Suprapubic skin (tissue), 4 donors: ENCODE data around the gene DMRT1. TPM values are rescaled to one million over a fixed set of nuclear protein-coding genes. Genes with fewer than 3 reads are reported as not detected.

Source experiments
- DNase-seq, 2 donors: peaks; one replicate each; pipeline ENCODE4 v3.0.0-alpha.2; 2019; ENCODE audit warnings: low spot score in 2 of 2
- H3K27ac ChIP-seq: fragments of 200-600 bp; sonication (generic); one replicate; pipeline ENCODE4 v1.5.1; 2019
- H3K27me3 ChIP-seq: fragments of 200-600 bp; sonication (generic); one replicate; pipeline ENCODE4 v1.5.1; 2019
- H3K36me3 ChIP-seq: fragments of 200-600 bp; sonication (generic); one replicate; pipeline ENCODE4 v1.5.1; 2019
- H3K4me1 ChIP-seq: fragments of 200-600 bp; sonication (generic); one replicate; pipeline ENCODE4 v1.5.1; 2019
- H3K4me3 ChIP-seq: fragments of 200-600 bp; sonication (generic); one replicate; pipeline ENCODE4 v1.5.1; 2019; ENCODE audit warnings: mild to moderate bottlenecking
- H3K9me3 ChIP-seq: fragments of 200-600 bp; sonication (generic); one replicate; pipeline ENCODE4 v1.5.1; 2019
- CTCF ChIP-seq, 2 donors: fragments of 200-600 bp in 1 of 2; fragments of 450-650 bp in 1 of 2; sonication (generic) in 1 of 2; IDR thresholded peaks; one replicate each; pipeline ENCODE4 v1.5.1; 2016 to 2019; ENCODE audit warnings: antibody characterized with exemption in 2 of 2, mild to moderate bottlenecking in 1 of 2, moderate library complexity in 1 of 2
- EP300 ChIP-seq: sonication (generic); formaldehyde crosslinking; IDR thresholded peaks from one replicate; pipeline ENCODE4 v1.6.1; 2017; ENCODE audit warnings: antibody characterized with exemption
- POLR2A ChIP-seq, 2 donors: fragments of 450-650 bp; IDR thresholded peaks; one replicate each; pipeline ENCODE4 v1.6.1; 2017; ENCODE audit warnings: antibody characterized with exemption in 2 of 2, mild to moderate bottlenecking in 2 of 2, moderate library complexity in 2 of 2
- POLR2AphosphoS5 ChIP-seq, 3 donors: sonication (generic); formaldehyde crosslinking; IDR thresholded peaks; one replicate each; pipeline ENCODE4 v1.6.1; 2017; ENCODE audit warnings: antibody characterized with exemption in 3 of 3
- WGBS: methylation state at CpG from one replicate; pipeline ENCODE4 v1.1.5; 2018; 5-methylcytosine and 5-hydroxymethylcytosine counted together
- total RNA-seq, 4 donors: library from RNA; depleted of rRNA; stranded (reverse); fragments of >200 nt; gene quantifications; one replicate each; pipeline ENCODE4 v1.1.0, GENCODE V29; 2016

The DMRT1 gene
- total RNA-seq, 4 donors from 2014 or later = not detected

DNA sequence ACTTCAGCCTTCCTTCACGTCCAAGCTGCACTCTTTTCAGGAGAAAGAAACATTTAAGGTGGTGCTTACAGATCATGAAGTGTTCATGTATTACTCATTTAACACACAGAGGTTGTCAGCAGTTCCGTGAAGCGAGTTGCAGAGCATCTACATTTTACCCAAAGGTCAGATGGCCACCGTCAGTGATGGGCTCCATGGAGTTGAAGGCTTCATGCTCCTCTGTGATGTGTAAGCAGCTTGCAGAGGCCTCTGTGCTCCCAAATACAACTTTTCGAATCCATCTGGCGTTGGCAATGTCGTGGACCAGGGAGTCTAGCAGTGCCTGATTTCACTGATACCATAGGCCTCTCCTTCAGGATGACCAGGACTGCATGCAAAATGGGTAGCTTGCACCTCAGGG lies 81.2 kb downstream of the DMRT1 start:
- no peaks in the 10 kb centered on the region for H3K9me3 ChIP-seq
- 80% methylated on average over 6 of the region's 7 CpGs for WGBS
- no peak overlapping the region for H3K27ac ChIP-seq
- no peaks in the 10 kb centered on the region for H3K36me3 ChIP-seq
- TF ChIP-seq CTCF (IDR thresholded peaks at IDR 0.05) (no peak), EP300 (no peak), POLR2AphosphoS5 (IDR thresholded peaks at IDR 0.05) (no peak), POLR2A (IDR thresholded peaks at IDR 0.05) (no peak)
- no peak overlapping the region for H3K4me3 ChIP-seq
- H3K27me3 ChIP-seq = peaks cover 14% of the 10 kb centered on the region
- no peak for DNase-seq
- no peaks in the 10 kb centered on the region for H3K4me1 ChIP-seq

DNA sequence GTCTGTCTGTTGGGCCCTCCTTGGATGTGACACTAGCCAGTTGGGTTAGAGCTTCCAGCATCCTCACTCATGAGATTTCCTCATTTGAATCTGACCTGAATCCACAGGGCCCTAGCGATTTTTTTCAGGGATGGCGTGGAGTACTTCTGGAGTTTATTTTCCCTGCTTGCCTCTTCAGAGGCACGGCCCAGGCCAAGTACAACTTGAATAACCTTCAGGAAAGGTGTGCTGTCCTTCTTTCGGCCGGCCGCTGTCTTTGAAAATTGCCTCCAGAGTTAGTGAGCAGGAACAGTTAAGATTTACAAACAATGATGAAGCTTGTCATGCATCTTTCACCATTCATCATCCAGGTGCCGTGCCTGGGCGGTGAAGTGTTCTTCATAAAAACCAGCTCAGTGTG lies 85.5 kb downstream of the DMRT1 start:
- Histone ChIP-seq H3K27me3 (peaks cover 3% of the 10 kb centered on the region), H3K27ac (no peak overlapping the region), H3K4me3 (no peak overlapping the region), H3K4me1 (no peaks in the 10 kb centered on the region), H3K9me3 (no peaks in the 10 kb centered on the region), H3K36me3 (no peaks in the 10 kb centered on the region)
- 90% methylated on average over 8 of the region's 8 CpGs for WGBS
- DNase-seq = no peak
- TF ChIP-seq CTCF (IDR thresholded peaks at IDR 0.05) (no peak), POLR2A (IDR thresholded peaks at IDR 0.05) (no peak), EP300 (no peak), POLR2AphosphoS5 (IDR thresholded peaks at IDR 0.05) (no peak)

- Histone ChIP-seq H3K36me3 (no peaks in the 10 kb centered on the region), H3K27me3 (peaks cover 8% of the 10 kb centered on the region), H3K9me3 (no peaks in the 10 kb centered on the region), H3K4me1 (no peaks in the 10 kb centered on the region), H3K27ac (no peak overlapping the region), H3K4me3 (no peak overlapping the region)
- TF ChIP-seq EP300 (no peak), POLR2A (IDR thresholded peaks at IDR 0.05) (no peak), CTCF (IDR thresholded peaks at IDR 0.05) (peak in 1 of 2 donors; percentile 31), POLR2AphosphoS5 (IDR thresholded peaks at IDR 0.05) (no peak)
- 79% methylated on average over 6 of the region's 6 CpGs for WGBS
- DNase-seq = no peak
Observed at GRCh38 chr9:928363-929042, 87.0 kb downstream of the DMRT1 start.

GRCh38 chr9:929719-930118 lies 88.2 kb downstream of the DMRT1 start:
- Histone ChIP-seq H3K4me1 (no peaks in the 10 kb centered on the region), H3K9me3 (no peaks in the 10 kb centered on the region), H3K27ac (no peak overlapping the region), H3K36me3 (no peaks in the 10 kb centered on the region), H3K4me3 (no peak overlapping the region), H3K27me3 (peaks cover 8% of the 10 kb centered on the region)
- WGBS = 67% methylated on average over 4 of the region's 4 CpGs
- DNase-seq = no peak
- TF ChIP-seq POLR2A (IDR thresholded peaks at IDR 0.05) (no peak), EP300 (no peak), CTCF (IDR thresholded peaks at IDR 0.05) (no peak), POLR2AphosphoS5 (IDR thresholded peaks at IDR 0.05) (no peak)

DNA sequence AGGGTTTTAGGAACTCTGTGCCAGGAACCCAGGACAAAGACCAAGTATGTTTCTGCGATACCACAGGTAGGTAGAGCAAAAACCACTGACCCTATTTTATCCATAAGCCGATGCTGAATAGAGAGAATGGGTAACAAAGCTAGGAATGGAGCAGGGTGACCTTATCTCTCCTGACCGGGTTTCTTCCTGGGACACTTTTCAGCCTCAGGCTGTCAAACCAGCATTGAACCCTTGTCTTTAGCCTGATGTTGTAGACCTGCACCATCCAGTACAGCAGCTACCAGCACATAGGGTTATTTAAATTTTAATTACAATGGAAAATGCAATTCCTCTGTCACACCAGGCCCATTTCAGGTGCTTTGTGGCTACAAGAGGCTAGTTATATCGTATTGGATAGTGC lies 91.9 kb downstream of the DMRT1 start:
- Histone ChIP-seq H3K36me3 (no peaks in the 10 kb centered on the region), H3K27ac (no peak overlapping the region), H3K4me1 (peaks cover 10% of the 10 kb centered on the region), H3K9me3 (no peaks in the 10 kb centered on the region), H3K4me3 (no peak overlapping the region), H3K27me3 (peaks cover 22% of the 10 kb centered on the region)
- WGBS = 91% methylated on average over 4 of the region's 4 CpGs
- TF ChIP-seq POLR2A (IDR thresholded peaks at IDR 0.05) (no peak), EP300 (no peak), POLR2AphosphoS5 (IDR thresholded peaks at IDR 0.05) (no peak), CTCF (IDR thresholded peaks at IDR 0.05) (no peak)
- no peak for DNase-seq
